ENCODE data around the gene ZNF488.
"Not testable (repeated sequence)": the region's sequence is repeated elsewhere in the genome, so short reads cannot be mapped to it uniquely, and the experiment has no call there.

The ZNF488 gene

DNA sequence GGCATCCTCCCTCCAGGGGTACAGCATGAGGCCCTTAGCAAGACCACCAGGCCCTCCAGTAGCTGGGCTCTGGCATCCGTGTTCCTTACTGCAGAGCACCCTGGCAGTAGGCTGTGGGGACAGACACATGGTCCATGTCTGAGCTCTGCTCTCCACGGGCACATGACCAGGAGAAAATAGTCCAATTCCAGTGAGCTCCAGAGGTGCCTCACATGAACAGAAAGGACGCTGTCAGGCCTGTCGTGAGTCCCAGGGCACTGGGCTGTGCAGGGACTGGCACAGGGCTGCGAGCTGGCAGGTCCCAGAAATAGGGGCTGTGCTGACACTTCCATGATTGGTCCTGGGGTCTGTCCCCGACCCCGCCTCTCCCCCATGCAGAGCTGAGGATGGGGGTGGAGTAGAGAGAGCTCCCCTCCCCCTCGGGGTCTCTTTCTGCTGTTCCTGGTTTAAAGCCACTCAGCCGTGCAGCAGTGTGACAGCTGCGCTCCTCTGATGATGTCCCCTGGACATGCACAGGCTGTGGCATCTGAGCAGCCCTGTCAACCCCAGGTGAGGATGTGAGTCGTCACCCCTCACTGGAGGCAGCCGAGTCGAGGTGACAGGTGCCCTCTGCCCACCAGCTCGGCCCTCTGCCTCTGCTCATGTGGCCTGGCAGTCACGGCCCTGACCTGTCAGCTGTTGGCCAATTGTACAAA lies 25.2 kb upstream of the ZNF488 start:
- DNase-seq = no peak

DNA sequence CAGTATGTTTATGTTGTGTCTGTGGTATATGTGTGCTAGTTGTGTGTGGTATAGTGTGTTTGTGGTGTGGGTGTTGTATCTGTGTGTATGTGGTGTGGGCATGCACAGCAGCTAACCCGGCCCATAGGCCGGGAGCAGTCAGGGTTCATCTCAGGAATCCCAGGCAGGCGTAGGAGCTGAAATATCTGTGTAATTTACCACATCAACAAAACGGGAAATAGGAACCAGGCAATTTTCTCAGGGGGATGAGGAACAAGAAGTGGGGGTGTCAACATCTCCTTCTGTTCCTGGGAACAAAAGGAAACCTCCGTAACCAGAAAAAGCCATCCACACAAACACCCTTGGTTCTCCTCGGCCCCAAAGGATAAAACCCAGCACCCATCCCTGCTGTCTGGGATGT lies 24.5 kb upstream of the ZNF488 start:
- DNase-seq = no peak

DNA sequence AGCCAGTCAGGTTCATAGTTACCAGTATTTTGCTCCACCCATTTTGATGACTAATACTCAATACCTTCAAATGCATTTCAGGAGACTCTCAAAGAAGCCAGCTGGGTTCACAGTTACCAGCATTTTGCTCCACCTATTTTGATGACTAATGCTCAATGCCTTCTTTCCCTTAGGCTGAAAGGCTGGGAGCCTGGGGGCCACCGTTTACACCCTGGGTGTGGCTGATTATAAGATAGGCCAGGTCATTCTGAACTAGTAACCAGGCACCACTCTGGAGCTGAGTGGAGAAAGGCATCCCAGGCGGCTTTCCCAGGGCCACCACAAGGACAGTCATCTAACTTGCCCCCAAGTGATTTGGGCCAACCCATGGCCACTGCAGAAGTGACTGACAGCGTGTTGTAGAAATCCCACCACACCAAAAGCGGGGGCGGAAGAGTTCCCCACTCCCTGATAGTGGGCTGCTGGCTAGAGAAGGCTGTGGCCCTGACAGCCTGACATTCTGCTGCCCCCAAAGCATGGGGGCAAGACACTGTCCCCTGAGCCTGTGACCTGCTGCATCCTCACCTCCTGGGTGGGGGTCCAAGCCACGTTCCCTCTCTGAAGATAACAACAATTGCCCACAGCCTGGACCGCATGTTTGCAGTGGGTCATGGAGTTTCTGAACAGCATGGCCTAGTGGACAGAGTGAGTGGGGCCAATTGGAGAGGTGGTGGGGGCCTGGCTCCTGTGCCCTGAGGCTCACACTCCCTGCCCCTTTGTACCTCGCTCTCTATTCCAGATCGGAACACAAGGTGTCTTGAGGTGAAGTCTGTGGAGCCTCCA lies 23.0 kb upstream of the ZNF488 start:
- DNase-seq = no peak

DNA sequence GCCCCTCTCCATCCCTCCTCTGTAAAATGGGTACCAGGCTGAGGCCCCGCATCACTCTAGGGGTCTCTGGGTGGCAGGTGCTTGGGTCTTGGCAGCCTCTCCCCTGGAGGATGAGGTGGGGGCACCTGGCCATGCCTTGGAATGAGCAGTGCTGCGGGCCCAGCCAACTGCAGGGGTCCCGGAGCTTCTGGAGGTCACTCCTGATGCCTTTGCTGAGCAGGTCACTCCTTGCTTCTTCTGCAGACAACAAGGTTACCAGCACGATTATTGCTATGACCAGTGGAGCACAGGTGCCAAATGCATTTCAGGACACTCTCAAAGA lies 22.4 kb upstream of the ZNF488 start:
- no peak for DNase-seq

DNA sequence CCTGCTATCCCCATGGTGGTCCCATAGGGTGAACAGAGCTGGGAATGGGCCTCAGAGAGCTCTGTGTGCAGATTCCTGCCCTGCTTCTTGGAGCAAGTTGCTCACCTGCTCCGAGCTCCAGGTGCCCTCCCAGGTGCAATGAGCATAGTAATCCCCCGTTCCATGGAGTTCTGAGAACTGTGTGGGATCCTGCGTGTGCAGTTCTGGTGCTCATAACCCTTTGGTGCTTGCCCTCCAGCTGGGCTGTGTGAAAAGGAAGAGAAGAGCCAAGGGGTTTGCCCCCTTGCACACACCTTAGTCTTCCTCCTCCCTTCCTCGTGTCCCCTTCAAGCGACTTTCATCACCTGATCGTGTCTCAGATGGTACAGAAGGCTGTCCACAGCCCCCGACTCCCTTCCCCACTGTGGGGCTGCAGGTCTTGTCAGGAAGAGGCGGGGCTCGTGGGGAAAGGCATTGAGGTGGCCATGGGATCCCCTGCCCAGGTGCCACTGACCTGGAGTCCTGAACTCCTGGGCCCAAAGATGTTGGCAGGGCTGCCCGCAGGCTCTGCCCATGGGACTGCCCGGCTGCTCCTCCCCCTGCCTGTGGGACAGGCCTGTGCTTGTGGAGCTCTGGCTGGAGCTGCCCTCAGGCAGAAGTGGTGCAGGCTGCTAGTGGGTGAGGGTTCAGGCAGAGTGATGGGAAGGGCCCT lies 21.9 kb upstream of the ZNF488 start:
- no peak for DNase-seq

DNA sequence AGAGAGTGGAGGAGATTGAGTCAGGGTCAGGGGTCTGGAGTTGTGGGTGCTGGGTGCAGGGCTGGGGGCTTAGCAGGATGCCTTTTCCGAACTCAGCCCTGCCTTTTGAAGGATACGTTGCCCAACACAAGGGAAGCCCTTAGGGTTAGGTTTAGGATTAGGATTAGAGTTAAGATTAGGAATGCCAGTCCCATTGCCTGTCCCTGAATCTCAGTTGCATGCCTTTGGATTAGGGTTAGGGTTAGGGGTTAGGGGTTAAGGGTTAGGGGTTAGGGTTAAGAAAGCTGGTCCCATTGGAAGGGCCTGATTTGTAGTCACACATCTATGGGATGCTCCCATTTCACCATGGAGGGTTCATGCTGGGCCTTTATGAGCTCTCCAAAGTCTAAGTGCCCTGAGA lies 20.8 kb upstream of the ZNF488 start:
- no peak for DNase-seq

DNA sequence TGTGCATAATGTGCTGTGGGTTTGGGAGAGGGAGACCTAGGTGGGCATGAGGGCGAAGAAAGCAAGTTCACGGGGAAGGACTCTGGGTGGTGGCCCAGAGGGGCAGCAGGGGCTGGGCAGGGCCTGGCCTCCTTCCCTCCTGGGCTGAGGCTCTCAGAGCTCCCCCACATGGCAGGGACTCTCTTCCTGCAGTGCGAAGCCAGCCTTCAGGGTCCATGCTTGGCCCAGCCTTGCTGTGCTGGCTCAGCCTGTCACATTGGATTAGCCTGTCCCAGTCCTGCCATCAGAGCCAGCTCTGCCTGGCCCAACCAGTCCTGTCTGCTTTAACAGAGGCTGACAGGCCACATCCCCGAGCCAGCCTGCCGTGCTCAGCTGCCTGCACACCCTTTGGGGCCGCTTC lies 20.4 kb upstream of the ZNF488 start:
- no peak for DNase-seq

DNA sequence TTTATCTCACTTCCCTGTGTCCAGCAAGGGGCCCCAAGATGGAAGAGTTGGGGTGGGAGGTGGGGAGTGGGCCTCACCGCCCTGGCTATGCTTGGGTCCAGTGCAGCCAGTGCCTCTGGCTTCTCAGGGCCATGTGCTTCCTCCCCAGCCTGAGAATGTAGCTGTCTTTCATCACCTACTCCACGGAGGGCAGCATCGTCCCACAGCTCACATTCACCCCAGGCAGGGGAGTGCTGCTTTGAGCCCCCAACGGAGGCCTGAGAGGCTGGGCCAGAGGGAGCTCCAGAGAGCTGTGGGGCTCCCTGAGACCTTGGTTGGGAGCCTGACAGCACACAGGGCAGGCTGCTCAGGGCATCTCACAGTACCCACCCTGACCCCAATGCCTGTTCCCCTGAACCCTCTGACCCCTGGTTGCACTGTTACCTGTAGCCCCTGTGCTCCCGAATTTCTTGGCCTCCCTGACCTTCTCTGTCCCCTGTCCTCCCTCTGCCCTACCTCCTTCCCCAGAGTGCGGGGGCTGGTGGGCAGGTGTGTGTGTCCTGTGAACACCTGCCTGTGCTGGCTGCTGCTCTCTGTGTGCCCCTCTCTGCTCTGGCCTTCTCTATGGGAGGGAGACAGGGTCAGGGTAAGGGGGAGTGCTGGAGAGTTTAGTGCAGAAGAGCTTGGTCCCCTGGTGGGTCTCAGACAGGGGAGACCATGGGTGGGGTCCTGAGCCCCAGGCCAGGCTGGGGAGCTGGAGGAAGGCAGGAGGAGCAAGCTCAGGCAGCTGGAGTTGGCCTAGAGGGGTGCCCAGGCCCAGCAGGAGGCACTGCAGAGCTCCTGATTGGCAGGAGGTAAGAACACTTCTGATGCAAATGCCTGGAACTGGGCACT lies 19.6 kb upstream of the ZNF488 start:
- no peak for DNase-seq

DNA sequence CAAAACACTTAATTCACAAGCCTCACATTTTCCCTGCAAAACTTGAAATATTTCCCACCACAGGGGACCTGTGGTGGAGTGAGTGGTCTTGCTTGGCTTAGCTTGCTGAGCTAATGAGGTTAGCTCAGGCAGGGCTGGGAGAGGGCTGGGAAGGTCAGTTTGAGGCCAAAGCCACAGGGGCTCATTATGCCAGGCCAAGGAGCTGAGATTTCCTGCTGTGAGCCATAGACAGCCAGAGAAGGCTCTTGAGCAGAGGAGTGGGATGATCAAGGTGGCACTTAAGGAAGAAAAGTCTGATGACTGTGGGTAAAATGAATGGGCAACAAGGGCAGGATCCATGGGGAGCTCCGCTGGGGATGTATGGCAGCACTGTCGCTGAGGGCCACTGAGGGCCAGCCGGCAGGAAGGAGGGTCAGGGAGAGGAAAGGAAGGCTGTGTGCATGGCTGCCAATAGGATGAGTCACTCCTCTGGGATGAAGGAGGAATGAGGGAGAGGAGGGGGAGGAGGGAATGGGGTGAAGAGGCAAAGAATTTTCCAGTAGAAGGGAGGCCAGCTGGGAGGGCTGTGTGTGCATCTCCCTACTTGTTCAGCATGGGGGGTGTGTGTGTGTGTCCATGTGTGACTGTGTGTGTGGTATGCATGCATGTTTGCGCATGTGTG lies 18.7 kb upstream of the ZNF488 start:
- DNase-seq = peak; percentile 73

DNA sequence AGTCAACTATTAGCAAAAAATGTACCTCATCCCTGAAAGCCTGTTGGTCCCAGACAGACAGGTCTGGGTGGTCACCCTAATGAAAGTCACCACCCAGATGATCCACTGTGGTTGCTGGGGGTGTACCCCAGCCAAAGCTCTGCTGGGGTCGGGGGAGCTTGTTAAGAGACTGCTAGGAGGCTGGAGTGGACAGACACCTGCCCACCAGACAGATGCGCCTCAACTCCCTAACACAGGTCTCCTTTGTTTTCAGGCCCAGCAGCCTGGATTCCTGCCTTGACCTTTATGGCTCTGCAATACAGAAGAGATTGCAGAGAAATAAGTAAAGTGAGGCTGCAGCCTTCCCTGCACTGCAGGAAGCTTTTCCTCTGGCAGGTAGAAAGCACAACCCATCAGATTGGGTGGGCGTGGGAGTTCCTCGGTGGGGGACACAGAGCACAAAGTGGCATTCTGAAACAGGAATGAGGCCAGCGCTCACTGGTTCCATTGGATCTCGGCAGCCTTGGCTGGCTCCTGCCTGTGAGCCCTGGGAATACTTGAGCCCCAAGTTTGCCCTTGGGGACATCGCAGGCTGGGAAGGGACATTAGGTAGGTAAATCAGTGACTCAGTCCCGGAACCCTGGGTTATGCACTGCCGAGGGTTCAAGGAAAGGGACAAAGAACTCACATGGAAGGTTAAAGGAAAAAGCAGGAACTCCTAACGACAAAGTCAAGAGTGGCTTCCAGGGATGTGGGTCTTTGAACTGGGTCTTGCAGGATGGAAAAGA lies 18.0 kb upstream of the ZNF488 start:
- DNase-seq = no peak

DNA sequence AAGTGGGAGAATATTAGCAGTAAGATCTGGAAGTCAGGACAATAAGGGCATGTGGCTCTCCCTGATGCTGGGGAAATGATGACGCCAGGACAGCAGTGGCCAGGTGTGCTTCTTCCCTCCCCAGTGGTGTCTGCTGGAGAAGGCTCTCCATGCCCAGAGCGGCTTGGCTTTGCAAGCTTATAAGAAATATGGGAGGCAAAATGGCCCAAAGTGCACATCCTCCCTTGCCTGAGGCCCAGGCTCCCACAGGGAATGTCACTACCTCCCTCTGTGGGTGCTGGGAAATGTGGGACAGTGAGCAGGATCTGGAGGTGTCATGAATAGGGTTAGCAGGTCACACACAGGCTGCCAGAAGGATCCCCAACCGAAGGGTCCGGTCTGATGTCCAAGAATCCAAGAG lies 17.1 kb upstream of the ZNF488 start:
- DNase-seq = no peak

DNA sequence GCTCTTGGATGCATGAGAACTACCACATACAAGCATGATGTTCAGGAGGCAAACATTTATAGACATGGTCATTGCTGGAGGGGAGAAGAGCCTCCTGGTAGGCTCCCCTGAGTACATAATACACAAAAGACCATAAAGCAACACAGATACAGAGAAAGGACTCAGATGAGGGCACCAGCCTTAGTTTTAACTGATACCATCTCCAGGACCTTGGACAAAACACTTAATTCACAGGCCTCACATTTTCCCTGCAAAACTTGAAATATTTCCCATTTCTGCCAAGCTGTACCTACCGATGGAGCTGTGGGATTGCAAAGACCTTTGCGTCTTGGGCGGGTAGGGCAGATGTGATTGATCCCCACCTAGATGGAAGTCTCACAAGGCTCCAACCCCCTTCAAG lies 16.7 kb upstream of the ZNF488 start:
- no peak for DNase-seq

DNA sequence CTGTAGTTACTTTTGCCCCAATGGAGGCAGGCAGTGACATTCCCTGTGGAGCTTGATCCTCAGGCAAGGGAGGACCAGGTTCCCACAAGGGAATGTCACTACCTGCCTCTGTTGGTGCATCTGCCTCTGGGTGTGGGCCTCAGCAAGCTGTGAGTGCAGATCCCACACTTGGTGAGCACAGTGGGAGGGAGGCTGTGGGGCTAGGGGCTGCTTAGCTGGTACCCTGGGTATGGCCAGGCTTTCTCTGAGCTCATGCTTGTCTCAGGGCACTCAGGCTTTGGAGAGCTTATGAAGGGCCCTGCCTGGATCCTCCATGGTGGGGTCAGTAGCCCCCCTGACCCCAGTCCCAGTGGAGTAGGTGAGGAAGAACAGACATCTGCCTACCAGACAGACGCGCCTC lies 16.2 kb upstream of the ZNF488 start:
- DNase-seq = no peak

DNA sequence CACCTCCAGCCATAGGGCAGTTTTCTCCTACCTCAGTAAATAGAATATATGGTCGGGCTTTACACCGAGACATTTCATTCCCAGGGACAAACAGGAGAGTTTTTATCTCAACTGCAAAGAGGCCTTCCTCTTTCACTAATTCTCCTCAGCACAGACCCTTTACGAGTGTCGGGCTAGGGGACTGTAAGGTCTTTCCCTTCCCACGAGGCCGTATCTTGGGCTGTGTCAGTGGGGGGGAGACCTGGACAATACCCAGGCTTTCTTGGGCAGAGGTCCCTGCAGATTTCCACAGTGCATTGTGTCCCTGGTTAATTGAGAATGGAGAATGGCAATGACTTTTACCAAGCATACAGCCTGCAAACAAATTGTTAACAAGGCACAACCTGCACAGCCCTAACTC lies 13.2 kb upstream of the ZNF488 start:
- DNase-seq = no peak

DNA sequence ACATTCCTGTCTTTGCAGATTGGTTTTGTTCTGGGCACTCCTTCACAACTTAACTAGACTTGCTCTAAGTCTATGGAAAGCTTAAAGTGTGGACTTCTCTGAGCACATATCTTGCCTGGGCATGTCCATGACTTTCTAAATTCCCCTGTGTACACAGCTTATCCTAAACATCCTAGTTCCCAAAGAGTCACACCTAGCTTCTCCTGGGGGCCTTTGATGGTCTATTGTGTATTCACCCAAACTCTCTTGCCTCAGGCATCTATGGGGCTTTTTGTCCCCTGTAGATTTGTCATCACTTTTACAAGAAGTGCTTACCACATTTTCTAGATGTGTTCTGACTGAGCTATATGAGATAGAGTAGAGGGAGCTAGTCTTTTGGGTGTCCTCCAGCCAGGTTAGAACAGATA lies 12.2 kb upstream of the ZNF488 start:
- DNase-seq = no peak

DNA sequence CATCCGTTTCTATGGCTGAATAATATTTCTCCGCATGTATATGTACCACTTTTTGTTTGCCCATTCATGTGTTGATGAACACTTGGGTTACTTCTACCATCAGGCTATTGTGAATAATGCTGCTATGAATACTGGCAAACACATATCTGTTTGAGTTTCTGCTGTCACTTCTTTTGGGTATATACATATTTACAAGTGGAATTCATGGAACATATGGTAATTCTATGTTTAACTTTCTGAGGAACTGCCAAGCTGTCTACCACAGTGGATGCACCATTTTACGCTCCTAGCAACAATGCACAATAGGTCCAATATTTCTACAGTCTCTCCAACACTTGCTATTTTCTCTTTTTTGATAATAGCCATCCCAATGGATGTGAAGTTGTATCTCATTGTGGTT lies 5.5 kb upstream of the ZNF488 start:
- DNase-seq = no peak

DNA sequence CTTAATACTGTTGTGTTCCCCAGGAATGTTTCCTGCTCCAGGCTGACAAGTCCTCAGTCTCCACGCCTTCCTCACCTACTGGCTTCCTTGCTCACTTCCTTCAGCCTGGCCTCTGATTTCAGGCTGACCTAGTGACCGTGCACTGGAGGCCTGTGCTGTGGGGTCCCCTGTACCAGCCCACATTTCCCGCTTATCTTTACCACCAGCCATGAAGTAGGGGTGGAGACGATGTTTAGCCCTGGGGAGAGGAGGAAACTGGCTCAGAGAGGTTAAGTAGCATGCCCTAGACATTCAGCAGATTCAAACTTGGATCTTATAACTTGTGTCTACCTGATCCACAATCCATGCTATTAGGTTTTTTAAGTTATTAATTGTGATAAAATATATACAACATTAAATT lies 4.8 kb upstream of the ZNF488 start:
- no peak for DNase-seq

DNA sequence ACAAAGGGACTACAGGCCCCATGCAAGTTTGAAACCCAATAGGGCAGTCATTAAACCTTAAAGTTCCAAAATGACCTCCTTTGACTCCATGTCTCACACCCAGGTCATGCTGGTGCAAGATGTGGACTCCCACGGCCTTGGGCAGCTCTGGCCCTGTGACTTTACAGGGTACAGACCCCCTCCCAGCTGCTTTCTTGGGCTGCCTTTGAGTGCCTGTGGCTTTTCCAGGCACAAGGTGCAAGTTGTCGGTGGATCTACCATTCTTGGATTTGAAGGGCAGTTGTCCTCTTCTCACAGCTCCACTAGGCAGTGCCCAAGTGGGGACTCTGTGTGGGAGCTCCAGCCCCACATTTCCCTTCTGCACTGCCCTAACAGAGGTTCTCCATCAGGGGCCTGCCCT lies 2.0 kb upstream of the ZNF488 start:
- not testable (repeated sequence) for DNase-seq

DNA sequence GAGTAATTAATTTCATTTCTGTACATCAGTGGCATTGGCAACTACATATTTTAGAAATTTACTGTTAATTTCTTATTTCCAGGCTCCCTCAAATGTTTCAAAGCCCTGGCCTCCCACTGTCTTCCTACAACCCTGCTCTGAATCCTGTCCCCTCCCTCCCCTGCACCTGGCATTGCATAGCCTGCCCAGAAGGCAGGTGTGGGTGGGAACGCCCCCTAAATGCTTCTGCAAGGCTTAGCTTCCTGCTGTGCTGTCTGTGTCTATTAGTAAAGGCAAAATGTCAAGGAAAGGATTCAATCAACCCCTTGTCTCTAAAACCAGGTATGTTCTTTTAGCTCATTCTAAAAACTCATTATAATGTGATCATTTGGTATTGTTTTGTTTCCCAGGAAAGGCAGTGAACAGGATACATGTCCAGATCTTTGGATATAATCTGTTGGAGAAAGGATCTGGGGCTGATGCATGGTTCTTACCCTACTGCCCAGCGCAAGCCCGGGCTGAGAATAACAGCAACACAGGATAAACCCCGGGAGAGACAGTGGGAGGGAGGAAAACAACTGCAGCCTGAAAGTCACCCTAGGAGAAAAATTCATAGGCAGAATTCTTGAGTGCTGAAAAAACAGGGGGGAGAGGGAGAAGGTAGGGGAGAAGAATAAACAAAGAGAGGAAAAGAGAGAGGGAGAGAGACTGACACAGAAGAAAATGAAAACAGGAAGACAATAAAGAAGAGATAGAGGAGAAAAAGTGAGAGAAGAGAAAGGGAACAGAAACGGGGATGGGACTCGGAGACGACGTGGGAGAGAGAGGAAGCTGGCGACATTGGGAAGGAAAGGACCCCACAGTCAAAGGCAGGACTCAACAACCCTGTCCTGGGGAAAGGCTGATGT lies 589 bp downstream of the ZNF488 start:
- DNase-seq = no peak
